Adipocyte (in vitro differentiated cells): ENCODE results near the gene FBLN1.

Experiments
- DNase-seq: peaks from one replicate; pipeline ENCODE4 v3.0.0-alpha.2; 2015; ENCODE audit warnings: low read depth
- H3K27me3 ChIP-seq: replicated peaks from 2 replicates; pipeline ENCODE4 v1.7.0; 2013; ENCODE audit warnings: mild to moderate bottlenecking, low read length, moderate library complexity; ENCODE audit not compliant: control insufficient read depth, insufficient read depth
- H3K36me3 ChIP-seq: 2 replicates; pipeline ENCODE4 v1.7.0; 2013; ENCODE audit warnings: low read length, mild to moderate bottlenecking, moderate library complexity; ENCODE audit not compliant: control insufficient read depth, insufficient read depth, severe bottlenecking
- H3K4me1 ChIP-seq: 2 replicates; pipeline ENCODE4 v1.7.0; 2013; ENCODE audit warnings: mild to moderate bottlenecking, low read length, moderate library complexity; ENCODE audit not compliant: control insufficient read depth, insufficient read depth
- H3K4me3 ChIP-seq: 2 replicates; pipeline ENCODE4 v1.7.0; 2013; ENCODE audit warnings: mild to moderate bottlenecking, low read length, moderate library complexity
- H3K9ac ChIP-seq: 2 replicates; pipeline ENCODE4 v1.7.0; 2013; ENCODE audit warnings: mild to moderate bottlenecking, low read length, moderate library complexity
- H3K9me3 ChIP-seq: 2 replicates; pipeline ENCODE4 v1.7.0; 2013; ENCODE audit warnings: mild to moderate bottlenecking, low read length, moderate library complexity; ENCODE audit not compliant: control insufficient read depth

FBLN1 gene

DNA sequence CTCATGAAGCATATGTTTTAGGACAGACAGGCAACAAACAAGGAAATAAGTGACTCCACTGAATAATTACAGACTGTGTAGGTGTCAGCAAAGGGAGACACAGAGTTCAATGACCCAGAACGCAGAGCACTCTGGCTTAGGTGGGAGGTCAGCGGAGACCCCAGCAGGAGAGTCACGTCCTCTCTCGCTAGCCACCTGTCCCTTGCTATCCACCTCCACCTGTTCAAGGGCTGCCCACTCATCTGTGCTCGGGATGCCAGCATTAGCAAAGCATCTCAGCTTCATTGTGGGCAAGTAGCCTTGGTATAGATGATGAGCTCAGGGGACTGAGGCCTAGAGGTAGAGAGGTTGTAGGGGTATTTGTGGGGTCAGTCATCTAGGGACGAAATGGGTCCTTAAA lies 147.1 kb downstream of the FBLN1 start:
- Histone ChIP-seq H3K4me1 (peaks cover 2% of the 10 kb centered on the region), H3K4me3 (no peak overlapping the region), H3K36me3 (no peaks in the 10 kb centered on the region), H3K9ac (no peak overlapping the region), H3K9me3 (no peaks in the 10 kb centered on the region), H3K27me3 (peaks cover 55% of the 10 kb centered on the region)
- DNase-seq: no peak

DNA sequence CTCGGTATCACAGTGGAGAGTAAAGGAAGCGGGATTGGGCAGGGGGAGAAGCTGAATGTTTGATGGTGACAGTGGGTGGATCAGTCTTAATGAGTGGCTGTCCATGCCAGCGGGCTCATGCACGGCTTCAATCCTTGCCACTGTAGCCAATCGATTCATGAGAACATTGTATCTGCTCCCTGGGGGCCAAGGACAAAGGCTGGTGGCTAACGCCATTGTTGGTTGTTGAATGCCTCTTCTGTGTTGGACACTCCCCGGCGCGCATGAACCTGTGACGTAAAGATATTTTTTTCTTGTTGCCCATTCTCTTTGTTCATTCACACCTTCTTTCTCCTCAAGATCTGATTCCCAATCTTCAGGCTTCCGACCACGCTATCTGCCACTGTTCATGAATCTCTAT lies 148.0 kb downstream of the FBLN1 start:
- Histone ChIP-seq H3K9me3 (no peaks in the 10 kb centered on the region), H3K36me3 (no peaks in the 10 kb centered on the region), H3K4me1 (no peaks in the 10 kb centered on the region), H3K27me3 (peaks cover 48% of the 10 kb centered on the region), H3K9ac (no peak overlapping the region), H3K4me3 (no peak overlapping the region)
- no peak for DNase-seq
